Natural killer cell (primary cell): Measurements from ENCODE around the gene MID1. TPM values are rescaled to one million over a fixed set of nuclear protein-coding genes. Genes with fewer than 3 reads are reported as not detected.

Experiments
- ATAC-seq, 3 donors: fragments of 150-1000 bp in 2 of 3; fragments of 200-7000 bp in 1 of 3; cut with Tn5 transposase; 1 replicate in 1 of 3; 2 replicates in 2 of 3; pipeline ENCODE4 v1.10.0; 2021; ENCODE audit warnings: mild to moderate bottlenecking in 2 of 3, moderate library complexity in 2 of 3
- DNase-seq, 2 donors: peaks; one replicate each; pipeline versions ENCODE4 v3.0.0 to v3.0.0-alpha.2; 2013 to 2021; ENCODE audit warnings: mixed read lengths in 1 of 2
- H3K27ac ChIP-seq: one replicate; pipeline ENCODE4 v1.5.1; 2013; ENCODE audit warnings: mild to moderate bottlenecking, low read length
- H3K27me3 ChIP-seq: one replicate; pipeline ENCODE4 v1.6.1; 2013; ENCODE audit warnings: low read length; ENCODE audit not compliant: control insufficient read depth, insufficient read depth
- H3K36me3 ChIP-seq: one replicate; pipeline ENCODE4 v1.6.1; 2013; ENCODE audit warnings: low read length; ENCODE audit not compliant: control insufficient read depth, insufficient read depth
- H3K4me1 ChIP-seq: one replicate; pipeline ENCODE4 v1.6.1; 2013; ENCODE audit warnings: low read length; ENCODE audit not compliant: control insufficient read depth, insufficient read depth
- H3K4me3 ChIP-seq: one replicate; pipeline ENCODE4 v1.5.1; 2013; ENCODE audit warnings: low read length
- H3K9me3 ChIP-seq: one replicate; pipeline ENCODE4 v1.6.1; 2013; ENCODE audit warnings: low read length; ENCODE audit not compliant: control insufficient read depth, insufficient read depth
- H3K27ac Mint-ChIP-seq, 2 donors: one replicate each; pipeline ENCODE4 v1.8.0; 2022; ENCODE audit warnings: mild to moderate bottlenecking in 2 of 2, mixed read lengths in 2 of 2, moderate library complexity in 1 of 2
- H3K27me3 Mint-ChIP-seq, 2 donors: one replicate each; pipeline ENCODE4 v1.8.0; 2022; ENCODE audit warnings: low read depth in 2 of 2, mixed read lengths in 2 of 2
- H3K36me3 Mint-ChIP-seq: one replicate; pipeline ENCODE4 v1.8.0; 2022; ENCODE audit warnings: mixed read lengths
- H3K4me1 Mint-ChIP-seq, 2 donors: one replicate each; pipeline ENCODE4 v1.8.0; 2022; ENCODE audit warnings: mixed read lengths in 2 of 2
- H3K4me3 Mint-ChIP-seq: one replicate; pipeline ENCODE4 v1.8.0; 2022; ENCODE audit warnings: mild to moderate bottlenecking, moderate library complexity, mixed read lengths
- H3K9me3 Mint-ChIP-seq, 2 donors: one replicate each; pipeline ENCODE4 v1.8.0; 2022; ENCODE audit warnings: mixed read lengths in 2 of 2
- CTCF ChIP-seq: fragments of 200-600 bp; IDR thresholded peaks from one replicate; pipeline ENCODE4 v1.8.0; 2022; ENCODE audit warnings: antibody characterized with exemption
- WGBS: methylation state at CpG from one replicate; pipeline ENCODE4 v1.1.7; 2013; ENCODE audit warnings: missing lambda C conversion rate; ENCODE audit not compliant: insufficient coverage; 5-methylcytosine and 5-hydroxymethylcytosine counted together
- intact Hi-C: fragments of 100-400 bp; cut with micrococcal nuclease; formaldehyde crosslinking; loops from one replicate; pipeline ENCODE4 v1.14.2; 2022
- total RNA-seq, 4 donors: library from RNA; stranded (reverse); fragments of 120-200 nt in 1 of 4; gene quantifications; one replicate each; pipeline versions ENCODE4 v1.2.3 to v1.2.4, GENCODE V29; 2013 to 2022

The MID1 gene
- total RNA-seq, 3 donors from 2014 or later (not counting 1 experiment from before 2014, with no cell fraction given), result not detected

- Mint-ChIP-seq H3K36me3 (no peaks in the 10 kb centered on the region), H3K27me3 (peaks cover 0 to 19% of the 10 kb centered on the region in 2 donors), H3K27ac (no peak overlapping the region), H3K4me1 (no peaks in the 10 kb centered on the region), H3K4me3 (no peak overlapping the region), H3K9me3 (no peaks in the 10 kb centered on the region)
- H3K36me3 ChIP-seq, result no peaks in the 10 kb centered on the region
- no peak for DNase-seq
- ATAC-seq, result no peak
- no peaks in the 10 kb centered on the region for H3K4me1 ChIP-seq
- H3K27ac ChIP-seq, result no peak overlapping the region
- no peaks in the 10 kb centered on the region for H3K27me3 ChIP-seq
- 100% methylated on average over 2 of the region's 4 CpGs for WGBS
- no peaks in the 10 kb centered on the region for H3K9me3 ChIP-seq
- H3K4me3 ChIP-seq, result no peak overlapping the region
- no peak for TF ChIP-seq CTCF
- intact Hi-C loops, result no loop called here
Observed at GRCh38 chrX:10574663-10575062, 45.7 kb downstream of the MID1 start.

GRCh38 chrX:10571260-10571659 is 49.1 kb downstream of the MID1 start:
- no peak for TF ChIP-seq CTCF
- DNase-seq, result no peak
- H3K36me3 ChIP-seq, result no peaks in the 10 kb centered on the region
- 100% methylated on average over 1 of the region's 1 CpG for WGBS
- ATAC-seq, result no peak
- Mint-ChIP-seq H3K4me1 (no peaks in the 10 kb centered on the region), H3K27me3 (peaks cover 0 to 11% of the 10 kb centered on the region in 2 donors), H3K9me3 (peaks cover 0 to 4% of the 10 kb centered on the region in 2 donors), H3K4me3 (no peak overlapping the region), H3K36me3 (no peaks in the 10 kb centered on the region), H3K27ac (no peak overlapping the region)
- H3K9me3 ChIP-seq, result no peaks in the 10 kb centered on the region
- H3K27me3 ChIP-seq, result no peaks in the 10 kb centered on the region
- intact Hi-C loops, result no loop called here
- H3K27ac ChIP-seq, result no peak overlapping the region
- H3K4me1 ChIP-seq, result no peaks in the 10 kb centered on the region
- H3K4me3 ChIP-seq, result no peak overlapping the region

GRCh38 chrX:10570601-10571000 is 49.8 kb downstream of the MID1 start:
- no peak for TF ChIP-seq CTCF
- Histone ChIP-seq H3K4me3 (no peak overlapping the region), H3K36me3 (no peaks in the 10 kb centered on the region), H3K27ac (no peak overlapping the region), H3K27me3 (no peaks in the 10 kb centered on the region), H3K9me3 (no peaks in the 10 kb centered on the region), H3K4me1 (no peaks in the 10 kb centered on the region)
- DNase-seq, result no peak
- 100% methylated on average over 1 of the region's 1 CpG for WGBS
- no peaks in the 10 kb centered on the region for H3K4me1 Mint-ChIP-seq
- H3K27me3 Mint-ChIP-seq, result peaks cover 0 to 11% of the 10 kb centered on the region in 2 donors
- intact Hi-C loops, result no loop called here
- H3K4me3 Mint-ChIP-seq, result no peak overlapping the region
- H3K36me3 Mint-ChIP-seq, result no peaks in the 10 kb centered on the region
- ATAC-seq, result no peak
- no peak overlapping the region for H3K27ac Mint-ChIP-seq
- peaks cover 0 to 4% of the 10 kb centered on the region in 2 donors for H3K9me3 Mint-ChIP-seq

- H3K36me3 ChIP-seq, result no peaks in the 10 kb centered on the region
- no peak overlapping the region for H3K27ac Mint-ChIP-seq
- WGBS, result 58% methylated on average over 3 of the region's 4 CpGs
Observed at GRCh38 chrX:10569946-10570345, 50.4 kb downstream of the MID1 start.

More at GRCh38 chrX:10569946-10570345, 50.4 kb downstream of the MID1 start:
- intact Hi-C loops, result no loop called here
- no peaks in the 10 kb centered on the region for H3K9me3 ChIP-seq
- no peak for TF ChIP-seq CTCF
- no peaks in the 10 kb centered on the region for H3K36me3 Mint-ChIP-seq
- H3K4me1 Mint-ChIP-seq, result no peaks in the 10 kb centered on the region
- no peak for ATAC-seq
- H3K4me3 ChIP-seq, result no peak overlapping the region
- H3K27ac ChIP-seq, result no peak overlapping the region
- no peaks in the 10 kb centered on the region for H3K27me3 ChIP-seq
- no peaks in the 10 kb centered on the region for H3K4me1 ChIP-seq
- no peak for DNase-seq
- H3K27me3 Mint-ChIP-seq, result peaks cover 0 to 11% of the 10 kb centered on the region in 2 donors
- no peak overlapping the region for H3K4me3 Mint-ChIP-seq
- peaks cover 0 to 4% of the 10 kb centered on the region in 2 donors for H3K9me3 Mint-ChIP-seq
